Gastrocnemius medialis (tissue), 4 donors: ENCODE results near the gene DOC2A.

ENCODE experiments used
- CTCF ChIP-seq, 5 experiments: fragments of 450-650 bp in 3 of 5; fragments of 200-600 bp in 2 of 5; sonication (generic) in 2 of 5; IDR thresholded peaks in 4 of 5; conservative IDR thresholded peaks in 1 of 5; 1 replicate in 4 of 5; 2 replicates in 1 of 5; pipeline ENCODE4 v1.5.1; 2016 to 2019; ENCODE audit warnings: antibody characterized with exemption in 5 of 5, mild to moderate bottlenecking in 3 of 5, moderate library complexity in 3 of 5
- POLR2A ChIP-seq, 2 donors: fragments of 450-650 bp; IDR thresholded peaks; one replicate each; pipeline ENCODE4 v1.6.1; 2017; ENCODE audit warnings: antibody characterized with exemption in 2 of 2, mild to moderate bottlenecking in 2 of 2, moderate library complexity in 2 of 2

- no peak for TF ChIP-seq CTCF (IDR thresholded peaks at IDR 0.05 in 4 of 5, conservative IDR thresholded peaks at IDR 0.05 in 1 of 5)
- TF ChIP-seq POLR2A (IDR thresholded peaks at IDR 0.05): no peak
These were observed 25.5 kb downstream of the DOC2A start for GRCh38 chr16:29985271-29985811.
